GM21360 (cell line): Measurements from ENCODE around the gene TMEM30A.

Experiments
- ATAC-seq: cut with Tn5 transposase; IDR thresholded peaks from one replicate; pipeline ENCODE4 v1.9.1; 2021; ENCODE audit warnings: mild to moderate bottlenecking, moderate library complexity; ENCODE audit not compliant: unreplicated experiment

TMEM30A gene

DNA sequence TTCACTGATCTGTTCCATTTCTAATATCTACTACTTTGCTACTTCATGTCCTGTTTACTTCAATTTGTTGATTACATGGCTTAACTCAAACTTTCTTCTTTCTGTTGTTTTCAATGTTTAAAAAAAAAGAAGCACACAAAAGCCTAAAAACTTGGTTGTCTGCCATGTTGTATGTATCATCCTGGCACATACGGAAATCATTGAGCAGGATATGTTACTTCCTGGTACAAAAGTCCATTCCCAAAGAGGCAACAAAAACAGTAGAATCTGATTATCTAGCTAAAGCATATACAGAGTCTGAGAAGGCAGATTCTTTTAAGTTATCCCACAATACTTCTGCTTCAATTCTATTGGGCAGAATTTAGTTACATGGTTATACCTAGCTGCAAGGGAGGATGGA lies 64.2 kb downstream of the TMEM30A start:
- no peak for ATAC-seq

- no peak for ATAC-seq
These were observed 65.3 kb downstream of the TMEM30A start for GRCh38 chr6:75219263-75219662.

DNA sequence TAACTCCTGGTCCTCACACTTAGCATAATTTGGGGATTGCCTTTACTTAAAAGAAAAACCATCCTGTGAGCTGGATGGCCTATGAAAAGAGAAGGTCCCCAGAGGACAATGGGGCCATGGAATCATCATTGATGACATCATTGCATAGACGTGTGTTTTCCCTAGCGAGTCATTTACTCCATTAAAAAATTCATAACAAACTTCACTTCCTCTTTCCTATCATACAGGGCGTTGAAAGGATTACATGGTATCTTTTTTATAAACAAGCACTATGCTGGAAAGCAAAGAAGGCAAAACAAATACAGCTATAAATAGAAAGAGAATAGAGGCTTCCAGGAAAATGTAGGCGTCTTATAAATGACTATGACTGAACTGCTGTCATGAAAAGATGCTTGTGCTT lies 67.4 kb downstream of the TMEM30A start:
- no peak for ATAC-seq

GRCh38 chr6:75215291-75215690 lies 69.3 kb downstream of the TMEM30A start:
- no peak for ATAC-seq

DNA sequence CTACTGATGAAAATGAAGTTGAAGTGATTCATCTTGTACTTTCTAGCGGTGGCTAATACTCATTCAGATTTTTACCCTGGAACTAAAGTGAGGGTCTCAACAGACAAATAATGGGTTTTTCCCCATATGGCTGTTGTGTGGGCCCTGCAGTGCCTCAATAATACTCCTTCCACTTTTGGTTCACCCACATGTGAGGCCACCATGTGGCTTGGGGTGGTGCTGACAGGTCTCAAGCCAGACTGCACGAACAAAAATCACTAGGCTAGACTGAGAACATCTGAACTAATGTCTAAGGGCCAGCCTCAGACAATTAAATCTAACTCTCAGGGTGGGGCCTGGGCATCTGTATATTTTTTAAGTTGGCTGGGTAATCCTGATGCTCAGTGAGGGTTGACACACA lies 70.9 kb downstream of the TMEM30A start:
- ATAC-seq: peak; percentile 44

GRCh38 chr6:75213112-75213511 lies 71.5 kb downstream of the TMEM30A start:
- no peak for ATAC-seq

DNA sequence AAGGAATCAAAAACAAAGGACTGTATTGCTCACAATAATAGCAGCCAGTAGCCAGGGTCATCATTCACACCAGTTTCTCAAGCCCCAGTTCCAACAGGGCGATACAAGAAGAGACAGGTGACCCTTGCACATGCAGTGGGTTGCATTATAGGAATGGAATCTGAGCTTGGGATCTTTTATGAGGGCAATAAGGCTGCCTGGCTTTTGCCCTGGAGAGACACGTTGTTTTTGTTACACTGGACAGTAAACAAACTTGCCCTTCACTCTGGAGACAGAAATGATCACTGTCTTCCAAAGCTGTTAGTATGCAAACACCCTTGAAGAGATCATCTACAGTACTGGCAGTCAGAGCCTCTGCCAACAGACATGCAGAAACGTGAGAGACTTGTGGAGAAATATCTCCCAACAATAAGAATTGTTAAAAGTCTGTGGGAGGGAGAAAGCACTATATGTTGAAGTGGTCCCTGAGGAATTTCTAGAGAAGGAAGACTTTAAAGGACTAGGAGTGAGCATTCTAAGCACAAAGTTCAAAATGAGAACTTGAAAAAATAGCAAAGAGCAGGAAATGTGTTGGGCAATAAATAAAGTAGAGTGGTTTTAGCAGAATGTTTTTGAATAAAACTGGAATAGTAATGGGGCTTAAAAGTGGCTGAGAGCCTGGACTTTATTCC lies 72.5 kb downstream of the TMEM30A start:
- ATAC-seq: no peak

GRCh38 chr6:75210885-75211739 lies 73.5 kb downstream of the TMEM30A start:
- no peak for ATAC-seq

- no peak for ATAC-seq
These were observed 75.3 kb downstream of the TMEM30A start for GRCh38 chr6:75209184-75209723.

DNA sequence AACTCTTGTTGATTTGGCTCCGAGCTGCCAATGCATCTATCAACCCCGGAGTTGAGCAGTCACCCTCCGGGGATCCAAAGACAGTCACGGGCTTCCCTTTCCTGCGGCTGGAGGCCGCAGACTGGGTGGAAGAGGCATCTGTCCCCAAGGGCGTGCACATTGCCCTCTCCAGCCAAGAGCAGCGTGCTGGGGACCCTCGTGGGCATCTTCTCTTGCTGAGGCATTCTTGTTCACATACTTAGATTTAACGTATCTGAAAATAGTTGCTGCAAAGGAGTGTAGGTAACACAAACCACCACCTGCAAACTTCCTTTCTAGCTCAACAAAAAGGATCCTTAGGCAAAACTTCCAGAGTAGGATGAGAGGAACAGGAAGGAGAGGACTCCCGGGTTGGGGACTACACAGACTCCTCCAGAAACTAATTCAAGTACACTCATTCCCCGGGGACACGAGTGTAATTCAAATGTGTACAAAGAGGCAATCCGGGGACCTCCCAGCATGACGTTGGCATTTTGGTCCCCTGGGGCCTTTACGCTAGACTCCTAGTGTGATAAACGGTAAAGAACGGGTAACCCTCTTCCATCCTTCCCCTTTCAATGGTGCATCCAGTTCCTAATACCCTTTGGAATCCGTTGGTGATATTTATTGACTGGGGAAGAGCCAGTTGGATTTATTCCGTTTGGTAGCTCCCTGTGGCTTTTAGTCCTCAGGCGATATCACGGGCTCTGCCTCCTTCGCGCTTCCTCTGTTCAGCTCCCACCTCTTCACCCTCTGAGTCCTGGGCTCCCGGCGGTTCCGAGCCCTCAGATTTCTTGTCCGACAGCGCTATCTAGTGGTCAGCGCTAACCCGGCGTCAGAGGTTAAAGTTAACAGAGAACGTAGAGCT lies 76.1 kb downstream of the TMEM30A start:
- ATAC-seq: peak; percentile 73

- ATAC-seq: no peak
These were observed 77.8 kb downstream of the TMEM30A start for GRCh38 chr6:75206576-75207342.

DNA sequence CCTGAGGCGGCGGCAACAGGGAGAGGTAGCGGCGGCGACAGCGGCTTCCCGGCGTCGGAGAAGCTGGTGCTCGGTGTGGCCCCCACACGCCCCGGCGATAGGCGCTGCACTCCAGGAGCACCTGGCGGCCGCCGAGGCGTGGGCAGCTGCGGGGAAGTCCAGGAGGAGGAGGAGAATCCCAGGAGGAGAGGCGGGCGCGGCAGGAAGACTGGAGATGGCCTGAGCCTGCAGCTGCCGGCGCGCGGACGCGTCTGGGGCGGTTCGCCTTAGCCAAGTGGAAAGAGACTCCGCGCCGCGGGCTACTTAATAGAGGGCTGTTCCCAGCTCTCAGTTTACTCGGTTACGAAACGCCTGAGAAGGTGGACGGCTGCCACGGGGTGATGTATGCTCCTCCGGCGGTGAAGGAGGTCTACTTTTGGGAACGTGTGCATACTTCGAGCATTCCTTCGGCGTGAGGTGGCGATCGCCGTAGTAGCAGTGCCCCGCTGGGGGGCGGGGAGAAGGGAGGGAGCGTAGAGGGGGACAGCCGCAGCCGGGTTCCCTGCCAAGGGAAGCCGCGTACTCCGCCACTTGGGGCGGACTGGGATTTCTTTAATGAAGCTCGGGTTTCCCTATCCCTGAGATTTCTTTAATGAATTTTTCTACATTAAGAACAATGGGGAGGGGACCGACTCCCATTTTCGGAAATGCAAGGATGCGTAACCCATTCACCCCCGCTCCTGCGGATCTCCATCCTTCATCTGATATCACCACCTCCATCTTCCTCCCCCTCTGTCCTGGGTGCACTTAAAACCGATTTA lies 78.6 kb downstream of the TMEM30A start, which contains the start of gene COL12A1:
Gene COL12A1 (minus strand): TSS at position 278 of the 800 bp plus-strand sequence. CDS start 3,261 bp downstream, outside the sequence.
- no peak for ATAC-seq

DNA sequence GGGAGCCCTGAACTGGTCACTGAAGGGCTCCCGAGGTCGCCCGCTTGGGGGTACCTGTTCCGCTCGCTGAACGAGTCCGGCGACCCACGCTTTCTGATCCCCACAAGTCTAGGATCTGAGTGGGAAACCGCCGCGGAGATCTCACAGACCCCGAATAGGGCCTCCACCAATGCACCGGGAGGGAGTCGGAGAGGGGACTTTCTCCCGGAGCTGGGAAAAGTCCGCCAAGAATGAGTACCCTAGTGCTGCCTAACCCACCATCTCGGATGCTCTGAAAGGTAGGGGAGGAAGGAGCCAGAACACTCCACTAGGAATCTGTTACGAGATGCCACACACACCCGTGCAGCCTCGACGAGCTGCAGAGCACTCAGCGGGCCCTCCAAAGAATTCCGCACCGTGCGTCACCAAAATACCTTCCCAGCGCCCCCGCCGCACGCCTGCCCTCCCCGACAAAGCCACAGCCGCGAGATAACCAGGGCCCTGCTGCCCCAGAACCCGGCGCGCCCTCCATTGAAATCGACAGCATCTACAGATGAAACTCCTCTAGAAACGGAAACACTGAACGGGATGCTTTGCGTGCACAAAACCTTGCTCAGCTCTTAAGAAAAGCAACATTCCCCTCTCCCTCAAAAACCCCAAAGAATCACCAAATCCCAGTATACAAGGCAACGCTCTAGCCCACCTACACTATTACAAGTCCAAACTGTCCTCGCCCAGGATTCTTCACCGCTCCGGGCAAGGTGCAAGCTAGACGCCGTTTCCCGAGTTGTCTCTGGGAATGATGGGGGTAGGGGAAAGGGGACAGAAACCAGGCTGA lies 79.4 kb downstream of the TMEM30A start:
- no peak for ATAC-seq

- no peak for ATAC-seq
These were observed 80.2 kb downstream of the TMEM30A start for GRCh38 chr6:75204217-75204958.

- no peak for ATAC-seq
These were observed 80.9 kb downstream of the TMEM30A start for GRCh38 chr6:75203721-75204120.
